Subcutaneous adipose tissue (tissue), 4 donors: ENCODE data around the gene DNAJA2. TPM values are rescaled to one million over a fixed set of nuclear protein-coding genes. Genes with fewer than 3 reads are reported as not detected.

Experiments
- total RNA-seq, 4 donors: library from RNA; depleted of rRNA; stranded (reverse); fragments of >200 nt; gene quantifications; one replicate each; pipeline ENCODE4 v1.1.0, GENCODE V29; 2016
- TF ChIP-seq, protein P1 (sequence below): fragments of 450-650 bp; IDR thresholded peaks from one replicate; pipeline ENCODE4 v1.5.1; 2016; ENCODE audit warnings: low read depth, mild to moderate bottlenecking, control low read depth, antibody characterized with exemption, moderate library complexity

Gene DNAJA2
- total RNA-seq, 4 donors from 2014 or later: 48.8 to 58.8 (median 54.1) TPM

DNA sequence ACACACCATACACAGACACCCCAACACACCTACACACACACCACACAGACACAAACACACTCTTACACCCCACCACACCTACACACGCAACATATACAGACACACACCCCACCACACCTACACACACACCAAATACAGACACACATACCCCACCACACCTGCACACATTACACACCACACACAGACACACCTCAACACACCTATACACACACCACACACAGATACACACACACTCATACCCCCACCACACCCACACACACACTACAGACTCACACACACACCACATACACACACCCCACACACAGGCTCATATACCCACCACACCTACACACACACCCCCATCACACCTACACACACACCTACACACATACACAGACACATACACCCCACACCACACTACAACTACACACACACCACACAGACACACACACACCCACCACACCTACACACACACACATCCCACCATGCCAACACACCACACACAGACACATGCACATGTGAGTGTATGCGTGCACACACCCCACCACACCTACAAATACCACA is 57.9 kb downstream of the DNAJA2 start:
- TF ChIP-seq, protein P1, sequence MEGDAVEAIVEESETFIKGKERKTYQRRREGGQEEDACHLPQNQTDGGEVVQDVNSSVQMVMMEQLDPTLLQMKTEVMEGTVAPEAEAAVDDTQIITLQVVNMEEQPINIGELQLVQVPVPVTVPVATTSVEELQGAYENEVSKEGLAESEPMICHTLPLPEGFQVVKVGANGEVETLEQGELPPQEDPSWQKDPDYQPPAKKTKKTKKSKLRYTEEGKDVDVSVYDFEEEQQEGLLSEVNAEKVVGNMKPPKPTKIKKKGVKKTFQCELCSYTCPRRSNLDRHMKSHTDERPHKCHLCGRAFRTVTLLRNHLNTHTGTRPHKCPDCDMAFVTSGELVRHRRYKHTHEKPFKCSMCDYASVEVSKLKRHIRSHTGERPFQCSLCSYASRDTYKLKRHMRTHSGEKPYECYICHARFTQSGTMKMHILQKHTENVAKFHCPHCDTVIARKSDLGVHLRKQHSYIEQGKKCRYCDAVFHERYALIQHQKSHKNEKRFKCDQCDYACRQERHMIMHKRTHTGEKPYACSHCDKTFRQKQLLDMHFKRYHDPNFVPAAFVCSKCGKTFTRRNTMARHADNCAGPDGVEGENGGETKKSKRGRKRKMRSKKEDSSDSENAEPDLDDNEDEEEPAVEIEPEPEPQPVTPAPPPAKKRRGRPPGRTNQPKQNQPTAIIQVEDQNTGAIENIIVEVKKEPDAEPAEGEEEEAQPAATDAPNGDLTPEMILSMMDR: no peak

DNA sequence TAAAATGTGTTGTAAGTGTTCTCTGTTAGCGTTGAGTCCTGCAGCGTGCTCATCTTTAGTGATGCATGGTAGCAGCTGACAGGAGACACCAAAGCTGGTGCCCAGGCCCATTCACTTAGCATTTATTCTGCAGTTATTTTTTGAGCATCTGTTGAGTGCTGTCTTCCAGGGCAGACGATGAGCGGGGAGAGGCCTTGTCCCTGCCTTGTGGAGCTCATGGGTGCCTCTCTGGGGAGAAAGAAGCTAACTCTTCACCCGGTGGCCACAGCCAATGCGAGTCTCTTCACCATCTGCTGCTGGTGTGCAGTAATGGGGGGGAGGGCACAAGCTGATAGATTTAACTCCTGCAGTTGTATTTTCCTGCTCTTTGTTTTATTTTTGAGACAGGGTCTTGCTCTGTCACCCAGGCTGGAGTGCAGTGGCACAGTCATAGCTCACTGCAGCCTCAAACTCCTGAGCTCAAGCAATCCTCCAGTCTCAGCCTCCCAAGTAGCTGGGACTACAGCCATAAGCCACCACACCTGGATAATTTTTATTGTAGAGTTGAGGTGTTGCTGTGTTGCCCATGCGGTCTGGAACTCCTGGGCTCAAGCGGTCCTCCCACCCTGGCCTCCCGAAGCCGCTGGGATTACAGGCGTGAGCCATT is 58.8 kb downstream of the DNAJA2 start:
- TF ChIP-seq, protein P1: no peak

DNA sequence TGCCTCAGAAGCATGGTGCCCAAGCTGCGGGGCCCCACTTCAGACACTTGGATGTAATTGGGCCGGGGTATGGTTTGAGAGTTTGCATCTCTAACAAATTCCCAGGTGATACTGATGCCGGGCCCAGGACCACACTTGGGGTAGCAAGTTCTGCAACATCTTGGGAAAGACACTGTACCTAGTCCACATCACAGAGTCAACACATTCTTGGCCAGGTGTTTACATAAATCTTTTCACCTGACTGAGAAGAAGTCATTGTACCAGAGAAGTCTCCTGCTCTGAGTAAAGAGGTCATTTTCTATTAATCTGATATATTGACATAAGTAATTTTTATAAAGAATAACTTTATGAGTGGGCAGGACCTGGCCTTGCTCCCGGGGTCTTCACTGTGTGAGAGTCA is 61.8 kb downstream of the DNAJA2 start:
- TF ChIP-seq, protein P1: no peak

DNA sequence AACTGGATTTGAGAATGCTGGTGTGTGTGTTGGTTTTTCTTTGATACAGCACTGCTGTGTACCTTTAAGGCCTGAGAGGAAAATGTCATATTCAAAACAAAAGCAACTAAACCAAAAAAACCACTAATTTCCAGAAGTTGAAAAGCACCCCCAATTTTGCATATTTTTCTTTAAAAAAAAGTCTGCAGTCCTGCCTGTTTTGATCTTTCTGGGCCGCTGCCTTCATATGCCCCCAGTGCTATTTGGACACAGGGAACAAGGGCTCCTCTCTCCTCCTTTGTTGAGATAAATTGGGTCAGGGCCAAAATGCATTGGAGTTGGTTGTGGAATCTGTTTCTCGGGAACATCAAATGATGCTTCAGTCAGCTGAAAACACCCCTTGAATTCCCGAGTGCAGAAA is 62.4 kb downstream of the DNAJA2 start:
- TF ChIP-seq, protein P1: no peak

DNA sequence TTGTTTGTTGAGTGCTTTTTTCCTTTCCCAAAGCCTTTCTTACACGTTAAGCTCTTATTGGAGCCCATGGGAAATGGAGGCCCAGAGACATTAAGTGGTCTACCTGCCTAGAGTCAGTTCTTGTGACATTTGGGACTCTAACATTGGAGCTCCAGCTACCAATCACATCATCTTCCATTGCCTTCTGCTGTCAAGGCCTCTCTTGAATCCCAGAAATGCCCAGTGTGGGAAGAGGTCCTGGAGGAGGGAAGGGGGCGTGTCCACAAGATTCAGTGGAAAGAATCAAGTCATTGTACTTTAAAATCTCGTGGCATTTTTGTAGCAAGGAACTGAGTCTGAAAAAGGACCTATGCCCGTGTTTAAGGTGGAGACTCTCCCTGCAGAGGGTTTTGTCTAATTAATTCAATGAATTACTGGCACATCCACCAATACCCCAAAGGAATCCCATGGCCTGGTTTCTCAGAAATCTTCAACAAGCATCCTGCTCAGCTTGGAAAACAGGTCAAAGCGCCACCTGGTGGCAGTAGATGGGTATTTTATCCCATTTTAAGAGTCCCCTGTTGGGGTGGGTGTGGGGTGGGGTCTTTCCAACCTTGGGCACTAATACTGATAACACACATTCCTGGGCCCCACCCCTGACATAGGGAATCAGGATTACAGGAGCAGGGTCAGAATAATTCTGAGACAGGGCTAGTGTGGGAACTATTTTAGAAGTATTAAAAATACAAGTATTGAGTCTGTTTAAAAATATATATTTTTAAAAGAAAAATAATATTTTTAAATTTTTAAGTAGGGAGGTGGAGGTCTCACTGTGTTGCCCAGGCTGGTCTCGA is 64.7 kb downstream of the DNAJA2 start:
- TF ChIP-seq, protein P1: no peak

DNA sequence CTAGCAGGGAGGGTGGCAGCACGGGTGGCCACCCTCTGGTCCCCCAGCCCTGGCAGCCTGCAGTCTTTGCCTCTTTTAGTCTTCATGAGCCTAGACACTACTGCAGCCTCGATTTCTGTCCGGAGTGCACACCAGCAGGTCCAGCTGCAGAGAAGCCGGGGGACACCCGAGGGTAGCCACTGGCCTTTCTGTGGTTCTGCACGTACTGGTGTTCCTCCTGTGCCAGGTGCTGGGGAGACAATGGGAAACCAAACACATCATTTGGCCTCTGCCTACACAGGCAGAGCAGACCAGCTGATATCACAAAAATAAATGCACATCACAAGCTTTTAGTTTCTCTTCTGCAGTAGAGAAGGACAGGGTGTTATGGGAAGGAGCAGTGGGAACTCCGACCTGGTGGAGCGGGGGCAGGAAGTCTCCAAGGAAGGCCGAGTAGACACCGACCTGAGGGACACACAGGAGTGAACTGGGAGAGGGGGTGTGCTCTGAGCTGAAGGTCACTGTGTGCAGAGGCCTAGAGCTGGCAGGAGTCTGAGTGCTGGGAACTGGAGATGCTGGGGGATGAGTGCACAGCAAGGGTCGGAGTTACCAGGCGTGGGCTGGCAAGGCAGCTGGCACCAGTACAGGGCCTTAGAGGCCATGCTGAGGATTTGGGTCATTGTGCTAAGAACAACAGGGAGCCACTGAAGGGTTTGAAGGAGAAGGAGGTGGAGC is 66.3 kb downstream of the DNAJA2 start:
- TF ChIP-seq, protein P1: no peak
